HG03025 (cell line): ENCODE data around the gene SLC38A2.
A peak's percentile ranks its signal among the peaks of the same experiment; 100 is the strongest.

Experiments
- ATAC-seq: cut with Tn5 transposase; IDR thresholded peaks from one replicate; pipeline ENCODE4 v1.9.1; 2021; ENCODE audit warnings: mild to moderate bottlenecking, moderate library complexity; ENCODE audit not compliant: unreplicated experiment, low FRiP score

The SLC38A2 gene

GRCh38 chr12:46378530-46378929 is 6.0 kb upstream of the SLC38A2 start:
- no peak for ATAC-seq

GRCh38 chr12:46377678-46378077 is 5.1 kb upstream of the SLC38A2 start:
- ATAC-seq = no peak

DNA sequence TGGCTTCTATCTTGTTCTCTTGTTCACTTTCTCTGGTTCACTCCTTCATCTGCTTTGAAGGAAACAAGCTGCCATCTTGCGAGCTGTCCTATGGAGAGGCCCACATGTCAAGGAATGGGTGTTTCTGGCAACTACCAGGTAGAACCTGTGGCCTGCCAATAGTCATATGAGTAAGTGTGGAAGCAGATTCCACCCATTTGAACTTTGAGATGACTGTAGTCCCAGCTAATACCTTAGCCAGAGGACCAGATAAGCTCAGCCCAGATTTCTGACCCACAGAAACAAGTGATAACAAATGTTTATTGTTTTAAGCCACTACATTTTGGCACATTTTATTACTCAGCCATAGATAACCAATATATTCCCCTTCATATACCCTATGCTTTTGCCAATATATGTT is 4.0 kb upstream of the SLC38A2 start:
- no peak for ATAC-seq

- ATAC-seq = no peak
Observed at GRCh38 chr12:46374711-46375110, 2.1 kb upstream of the SLC38A2 start.

GRCh38 chr12:46374310-46374709 is 1.7 kb upstream of the SLC38A2 start:
- ATAC-seq = no peak

- ATAC-seq = no peak
Observed at GRCh38 chr12:46373301-46374296, 1.0 kb upstream of the SLC38A2 start.

DNA sequence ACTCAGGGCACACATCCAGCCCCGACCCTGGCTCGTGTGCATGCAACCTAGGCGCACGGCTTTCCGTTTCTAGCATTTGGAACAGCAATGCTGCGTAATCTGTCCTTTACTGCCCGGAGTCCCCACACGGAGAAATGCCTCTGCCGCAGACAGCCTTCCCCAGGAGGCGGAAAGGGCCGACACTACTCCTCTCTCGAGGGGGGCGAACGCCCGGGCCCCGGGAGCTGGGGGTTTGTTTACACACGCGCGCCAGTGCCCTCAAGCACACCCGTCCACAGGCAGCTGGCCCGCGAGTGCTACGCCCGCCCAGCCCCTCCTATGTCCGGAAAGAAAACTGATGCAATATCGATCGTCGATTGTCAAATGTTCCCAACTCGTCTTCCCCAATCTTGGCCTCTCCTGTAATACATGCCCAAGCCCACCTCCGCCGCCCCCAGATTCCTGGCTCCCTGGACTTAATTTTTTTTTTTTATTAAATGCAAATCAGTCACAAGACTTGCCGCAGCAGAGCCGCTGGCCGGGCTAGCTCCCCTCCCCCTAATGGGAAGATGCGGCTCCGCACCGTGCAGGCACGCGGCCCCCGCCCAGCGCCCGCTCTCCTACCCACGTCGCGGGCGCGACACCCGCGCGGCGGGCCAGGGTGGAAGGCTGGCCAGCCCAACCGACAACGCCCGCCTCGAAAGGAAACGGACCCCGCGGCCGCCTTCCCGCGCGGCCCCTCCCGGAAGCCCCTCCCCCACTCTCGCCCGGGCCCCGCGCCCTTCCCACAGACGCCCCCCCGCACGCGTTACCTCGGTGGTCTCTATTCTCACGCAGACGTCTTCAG is 642 bp downstream of the SLC38A2 start:
- ATAC-seq = peak; percentile 26

DNA sequence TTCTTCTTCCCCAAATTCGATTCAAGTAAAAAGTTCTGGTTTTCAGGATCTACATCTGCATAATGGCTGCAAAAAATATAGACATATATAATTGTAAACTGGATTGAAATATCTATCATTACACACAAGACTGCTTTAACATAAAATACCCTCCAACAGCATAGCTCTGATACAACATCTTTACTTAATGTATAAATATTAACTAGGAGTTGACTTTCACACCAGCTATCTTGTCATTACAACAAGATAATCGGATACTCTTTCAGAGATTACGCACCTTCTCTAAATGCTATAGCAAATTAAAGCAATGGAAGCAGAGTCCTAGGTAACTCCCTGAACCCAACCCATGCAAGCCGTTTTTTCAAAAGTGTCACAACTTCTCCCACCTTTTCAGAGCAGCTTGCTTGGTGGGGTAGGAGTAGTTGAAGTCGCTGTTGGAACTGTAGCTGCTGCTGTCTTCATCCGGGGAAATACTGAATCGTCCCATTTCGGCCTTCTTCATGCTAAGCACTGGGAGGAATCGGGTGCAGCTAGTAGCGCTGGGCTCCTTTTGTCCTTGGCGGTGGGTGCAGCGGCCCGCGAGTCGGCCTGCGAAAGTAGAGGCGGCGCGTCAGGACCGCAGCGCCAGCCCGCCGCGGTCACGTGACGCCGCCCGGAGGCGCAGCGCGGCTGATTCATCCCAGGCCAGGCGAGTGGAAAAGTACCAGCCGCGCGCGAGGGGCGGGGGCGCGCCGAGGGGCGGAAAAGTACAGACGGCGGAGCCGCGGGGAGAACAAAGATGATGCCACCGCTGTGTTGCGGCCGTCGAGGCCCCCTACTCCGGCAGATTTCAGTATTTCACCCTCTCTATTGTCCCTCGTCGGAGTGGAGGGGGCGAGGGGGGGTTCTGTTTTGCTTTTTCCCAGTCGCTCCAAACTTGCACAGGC is 1.5 kb downstream of the SLC38A2 start:
- ATAC-seq = peak; percentile 49

DNA sequence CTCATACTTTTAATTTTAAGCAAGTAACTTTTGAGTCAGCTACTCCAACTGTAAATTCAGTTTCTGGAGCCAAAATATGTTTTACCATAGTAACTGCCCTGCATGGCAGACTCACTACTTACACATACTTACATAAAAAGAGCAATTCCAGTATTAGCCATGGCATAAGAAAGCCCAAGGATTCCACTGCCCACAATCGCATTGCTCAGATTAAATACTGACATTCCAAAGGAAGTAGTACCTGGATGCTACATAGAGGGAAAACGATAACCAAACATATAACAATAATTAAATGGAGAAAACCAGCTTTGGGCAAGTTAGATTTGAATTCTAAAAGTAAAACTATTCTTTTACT is 2.2 kb downstream of the SLC38A2 start:
- ATAC-seq = no peak

- ATAC-seq = no peak
Observed at GRCh38 chr12:46369474-46370379, 2.8 kb downstream of the SLC38A2 start.

GRCh38 chr12:46369095-46369473 is 3.5 kb downstream of the SLC38A2 start:
- ATAC-seq = no peak

- no peak for ATAC-seq
Observed at GRCh38 chr12:46368684-46369083, 3.9 kb downstream of the SLC38A2 start.

GRCh38 chr12:46368138-46368537 is 4.4 kb downstream of the SLC38A2 start:
- no peak for ATAC-seq

DNA sequence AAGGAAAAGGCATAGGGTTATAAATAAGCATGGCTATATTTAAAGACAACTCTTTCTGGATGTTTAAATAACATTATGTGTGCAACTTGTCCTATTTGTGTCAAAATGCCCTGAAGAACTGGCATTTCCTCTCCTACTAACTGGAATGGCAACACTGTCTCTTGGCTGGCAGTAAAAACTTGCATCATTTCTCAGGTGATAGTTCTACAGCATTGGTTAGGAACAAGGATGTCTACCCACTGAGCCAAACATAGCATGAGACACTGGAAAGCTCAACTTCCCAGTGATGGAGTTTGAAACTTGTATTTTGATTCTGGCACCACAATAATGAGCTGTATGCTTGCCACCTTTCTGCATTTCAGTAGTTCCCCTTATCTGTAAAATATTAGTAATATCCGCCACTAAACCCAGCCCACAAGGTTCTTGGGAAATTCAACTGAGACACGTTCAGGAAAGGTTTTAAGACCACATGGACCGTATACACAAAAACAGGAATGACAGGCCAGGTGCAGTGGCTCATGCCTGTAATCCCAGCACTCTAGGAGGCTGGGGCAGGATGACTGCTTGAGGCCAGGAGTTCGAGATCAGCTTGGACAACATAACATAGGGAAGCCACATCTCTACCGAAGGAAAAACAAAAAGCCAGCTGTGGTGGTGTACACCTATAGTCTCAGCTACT is 5.1 kb downstream of the SLC38A2 start:
- ATAC-seq = no peak

- no peak for ATAC-seq
Observed at GRCh38 chr12:46366771-46367170, 5.8 kb downstream of the SLC38A2 start.

DNA sequence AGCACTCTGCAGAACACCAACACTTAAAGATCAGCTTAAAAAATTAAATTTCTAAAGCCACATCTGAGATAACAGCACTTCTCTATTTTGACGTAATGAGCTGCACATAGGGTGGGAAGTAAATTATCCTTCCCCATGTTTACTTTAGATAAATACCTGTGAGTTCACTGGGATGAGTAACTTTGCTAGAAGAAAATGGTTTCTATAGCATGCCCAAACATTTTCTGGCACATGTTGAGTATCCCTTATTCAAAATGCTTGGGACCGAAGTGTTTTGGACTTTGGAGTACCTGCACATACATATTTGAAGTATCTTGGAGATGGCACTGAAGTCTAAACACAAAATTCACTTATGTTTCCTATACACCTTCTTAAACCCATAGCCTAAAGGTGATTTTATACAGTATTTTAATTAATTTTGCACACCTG is 6.6 kb downstream of the SLC38A2 start:
- no peak for ATAC-seq

DNA sequence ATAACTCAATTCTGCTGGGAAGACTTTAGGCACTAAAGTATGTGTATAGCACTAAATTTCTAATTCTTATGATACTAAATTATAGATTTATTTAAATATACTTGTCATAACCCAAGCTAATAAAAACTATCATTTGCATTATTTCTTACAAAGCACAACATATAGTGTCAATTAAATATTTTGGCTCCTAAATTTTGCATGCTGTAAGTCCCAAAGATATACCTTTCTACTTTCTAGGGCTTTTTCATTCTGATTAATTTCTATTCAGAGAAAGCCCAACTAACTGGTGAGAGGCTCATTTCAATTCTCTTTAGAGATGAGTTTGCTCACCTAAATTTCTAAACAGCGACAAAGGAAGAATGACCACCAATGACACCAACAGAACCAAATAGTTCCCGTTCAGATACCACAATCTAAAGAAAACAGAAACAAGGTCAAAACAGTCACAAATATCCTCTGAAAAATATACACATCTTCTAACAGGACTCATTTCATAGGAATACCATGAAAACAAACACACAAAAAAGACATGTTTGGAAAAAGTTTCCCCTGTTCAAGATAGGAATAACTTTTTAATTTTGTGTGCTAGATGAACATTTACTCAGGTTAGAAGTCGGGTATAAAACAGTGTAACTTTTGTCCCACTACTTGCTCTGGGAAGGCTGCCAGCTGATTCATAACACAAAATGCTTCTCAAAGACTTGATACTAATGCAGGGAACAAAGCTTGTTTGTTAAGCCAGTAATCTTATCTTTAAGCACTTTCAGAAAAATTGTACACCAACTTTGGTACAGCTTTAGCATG is 7.6 kb downstream of the SLC38A2 start:
- ATAC-seq = no peak

GRCh38 chr12:46364300-46364696 is 8.3 kb downstream of the SLC38A2 start:
- ATAC-seq = no peak
